HG03439 (cell line): ENCODE results near the gene NFE2.
"Not testable (repeated sequence)": the region's sequence is repeated elsewhere in the genome, so short reads cannot be mapped to it uniquely, and the experiment has no call there.

Experiments used
- ATAC-seq: cut with Tn5 transposase; IDR thresholded peaks from one replicate; pipeline ENCODE4 v1.9.1; 2021; ENCODE audit warnings: mild to moderate bottlenecking, moderate library complexity; ENCODE audit not compliant: unreplicated experiment

The NFE2 gene

DNA sequence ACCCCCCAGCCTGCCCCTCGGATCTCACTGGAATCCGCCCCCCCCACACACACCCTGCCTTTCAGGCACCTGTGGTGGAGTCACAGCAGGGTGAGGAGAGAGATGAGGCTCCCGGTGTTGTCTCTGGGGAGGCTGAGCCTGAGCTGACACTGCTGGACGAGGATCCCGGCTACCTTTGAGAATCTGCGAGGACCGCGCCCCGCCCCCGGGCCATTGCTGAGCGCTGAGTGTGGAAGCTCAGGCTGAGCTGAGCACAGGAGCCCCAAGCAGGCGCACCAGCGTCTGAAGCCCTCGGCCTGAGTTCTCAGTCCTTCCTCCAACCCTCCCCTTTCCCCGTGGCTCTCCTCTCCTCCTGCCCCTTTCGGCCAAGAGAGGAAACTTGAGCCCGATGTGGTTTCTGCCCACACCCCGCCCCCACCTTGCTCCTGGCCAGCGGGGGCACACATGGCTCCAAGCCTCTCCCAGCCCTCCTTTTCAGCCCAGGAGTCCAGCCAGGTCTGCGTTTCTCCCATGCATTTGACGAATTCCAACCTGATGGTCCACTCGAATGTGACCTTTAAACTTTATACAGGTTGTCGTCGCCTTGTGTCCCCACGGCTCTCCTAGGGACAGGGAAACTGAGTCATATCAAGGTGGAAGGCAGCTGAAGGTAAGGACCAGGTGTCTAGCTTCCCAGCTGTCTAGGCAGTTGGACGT is at the start of gene NFE2:
Gene NFE2 (minus strand): TSS at position 284 of the 696 bp plus-strand sequence. CDS start 5,767 bp downstream, outside the sequence.
- no peak for ATAC-seq

DNA sequence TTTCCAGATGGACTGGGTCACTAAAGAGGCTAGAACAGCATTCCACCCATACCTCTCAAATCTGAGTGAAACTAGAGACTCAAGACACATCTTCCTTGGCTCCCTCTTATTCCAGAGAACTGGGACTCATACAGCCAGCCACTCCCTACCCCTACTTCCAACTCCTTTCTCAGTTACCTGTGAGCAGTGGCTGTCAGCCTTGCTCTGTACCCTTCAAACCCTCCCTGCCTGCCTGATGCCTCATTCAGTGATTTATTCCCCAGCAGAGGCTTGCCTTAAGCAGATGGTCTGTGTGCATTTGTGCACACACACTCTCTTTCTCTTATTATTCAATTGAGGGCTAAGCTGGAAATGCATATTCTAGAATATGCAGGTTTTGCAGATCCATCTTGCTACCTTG is 48.9 kb upstream of the NFE2 start:
- ATAC-seq = no peak

DNA sequence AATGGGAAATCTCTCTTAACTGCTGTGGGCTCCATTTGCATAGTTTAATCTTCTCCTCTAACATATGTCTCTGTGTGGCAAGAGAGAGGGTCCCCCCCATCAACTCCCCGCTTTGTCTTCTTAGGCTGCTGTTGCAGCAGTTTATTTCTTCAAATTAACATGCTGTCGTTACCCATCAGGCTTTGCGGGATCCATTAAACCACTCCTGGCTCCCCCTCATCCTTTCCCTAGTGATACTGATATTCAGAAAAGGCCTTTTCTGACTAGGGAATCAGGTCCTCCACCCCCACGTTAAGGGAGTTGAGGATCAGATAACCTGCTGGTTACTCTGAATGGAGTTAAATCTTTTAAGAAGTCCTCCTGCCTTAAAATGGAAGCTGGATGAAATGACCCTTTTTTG is 48.2 kb upstream of the NFE2 start:
- ATAC-seq = no peak

DNA sequence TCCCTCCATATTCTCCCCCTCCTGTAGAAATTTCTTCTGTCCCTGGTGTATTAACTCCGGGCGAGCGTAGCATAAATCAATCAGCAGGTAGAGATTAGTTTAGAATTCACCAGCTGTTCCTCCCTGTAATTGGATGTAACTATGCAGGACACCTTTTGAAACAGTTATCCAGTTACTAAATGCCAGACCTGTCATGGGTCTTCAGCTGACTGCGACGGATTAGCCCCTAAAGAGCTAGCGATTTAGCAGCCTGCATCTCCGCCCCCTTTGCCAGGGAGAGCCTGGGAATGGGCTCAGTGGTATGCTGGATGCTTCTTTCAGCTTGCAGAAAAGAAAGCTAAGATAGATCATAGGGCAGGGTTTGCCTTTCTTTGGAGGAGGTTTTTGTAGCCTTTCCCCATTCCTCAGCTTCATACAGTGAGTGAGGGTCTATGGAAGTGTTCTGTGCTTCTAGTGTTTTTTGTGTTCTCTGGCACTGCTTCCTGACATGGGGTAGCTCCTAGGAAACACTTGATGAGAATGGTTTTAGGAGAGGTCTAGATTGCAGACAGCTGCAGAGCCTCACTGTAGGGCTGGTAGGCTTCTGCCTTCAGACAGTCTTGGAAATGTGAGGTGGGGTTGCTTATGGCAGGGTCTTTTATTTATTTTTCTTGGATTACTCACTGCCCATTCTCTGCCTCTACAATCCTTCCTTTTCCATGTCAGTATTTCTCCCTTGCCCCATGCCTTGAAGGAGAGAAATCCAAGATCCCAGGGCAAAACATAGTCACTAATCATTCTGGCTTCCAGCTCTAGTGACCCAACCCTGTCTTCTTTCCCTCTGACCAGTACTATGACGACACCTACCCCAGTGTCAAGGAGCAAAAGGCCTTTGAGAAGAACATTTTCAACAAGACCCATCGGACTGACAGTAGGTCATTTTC is 40.8 kb upstream of the NFE2 start:
- no peak for ATAC-seq

DNA sequence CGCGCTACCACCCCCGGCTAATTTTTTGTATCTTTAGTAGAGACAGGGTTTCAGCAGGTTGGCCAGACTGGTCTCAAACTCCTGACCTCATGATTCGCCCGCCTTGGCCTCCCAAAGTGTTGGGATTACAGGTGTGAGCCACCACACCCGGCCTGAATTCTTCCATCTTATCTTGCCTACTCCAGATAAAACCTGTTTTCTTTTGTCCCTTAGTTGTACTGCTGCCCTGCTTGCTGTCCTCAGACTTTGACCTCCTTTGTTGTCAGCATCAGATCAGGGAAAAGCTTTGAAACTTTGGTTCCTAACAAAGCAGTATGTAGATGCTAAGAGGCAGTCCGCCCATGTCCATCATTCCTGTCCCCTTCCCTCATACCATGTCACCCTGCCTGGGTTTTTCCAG is 40.0 kb upstream of the NFE2 start:
- no peak for ATAC-seq

DNA sequence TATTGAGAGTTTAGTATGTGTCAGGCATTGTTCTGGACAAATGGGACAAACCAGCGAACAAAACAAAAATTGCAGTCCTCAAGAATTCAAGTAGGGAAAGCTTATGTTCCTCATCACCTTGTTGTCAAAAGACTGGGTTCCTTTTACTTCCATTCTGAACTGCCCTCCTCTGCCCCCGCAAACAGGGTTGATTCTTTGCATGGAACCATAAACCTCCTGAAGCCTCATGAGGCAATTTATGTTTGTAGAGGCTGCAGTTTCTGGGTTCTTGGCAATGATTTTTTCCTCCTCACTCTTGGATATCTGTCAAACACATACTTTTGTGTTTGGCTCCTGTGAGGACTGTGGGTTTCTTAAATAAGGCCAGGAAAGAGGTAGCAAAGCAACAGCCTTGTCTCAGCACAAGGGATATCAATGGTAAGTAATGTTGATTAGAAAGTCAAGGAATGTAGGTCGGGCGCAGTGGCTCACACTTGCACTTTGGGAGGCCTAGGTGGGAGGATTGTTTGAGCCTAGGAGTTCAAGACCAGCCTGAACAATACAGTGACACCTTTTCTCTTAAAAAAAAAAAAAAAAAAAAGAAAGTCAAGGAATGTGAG is 38.0 kb upstream of the NFE2 start:
- no peak for ATAC-seq

DNA sequence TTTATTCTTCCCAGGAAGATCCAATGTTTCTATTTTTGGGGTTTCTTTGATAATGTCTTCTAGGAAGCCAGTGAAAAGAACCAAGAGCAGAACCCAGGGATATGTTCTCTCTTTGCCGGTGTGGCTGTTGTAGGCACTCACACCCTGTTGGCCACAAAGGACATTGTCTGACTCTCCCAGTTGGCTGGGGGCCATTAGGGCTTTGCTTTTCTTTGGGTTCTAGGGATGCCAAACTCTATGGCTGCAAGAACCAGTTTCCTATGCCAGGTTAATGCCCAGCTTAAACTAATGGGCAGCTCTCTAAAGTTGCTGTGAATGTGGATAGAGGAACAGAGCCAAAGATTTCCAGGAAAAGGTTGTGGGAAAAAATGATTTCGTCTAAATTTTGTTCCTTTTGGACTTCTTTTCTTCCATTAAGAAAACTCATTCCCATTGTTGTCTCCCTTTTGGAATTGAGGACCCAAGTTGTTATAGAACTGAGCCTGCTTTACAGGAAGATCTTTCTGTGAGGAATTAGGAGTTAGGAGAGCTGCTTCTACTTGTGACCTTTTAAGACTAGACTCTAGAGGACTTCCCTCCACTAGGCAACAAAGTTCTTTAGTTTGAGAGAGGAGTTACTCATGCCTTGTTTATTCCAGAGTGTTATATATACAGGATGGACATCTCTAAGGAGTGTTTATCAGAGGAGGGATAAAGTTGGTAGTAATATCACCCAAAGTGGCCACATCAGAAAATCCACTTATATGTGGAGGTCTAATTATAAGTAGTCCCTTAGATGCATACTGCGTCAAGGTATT is 37.2 kb upstream of the NFE2 start:
- no peak for ATAC-seq

DNA sequence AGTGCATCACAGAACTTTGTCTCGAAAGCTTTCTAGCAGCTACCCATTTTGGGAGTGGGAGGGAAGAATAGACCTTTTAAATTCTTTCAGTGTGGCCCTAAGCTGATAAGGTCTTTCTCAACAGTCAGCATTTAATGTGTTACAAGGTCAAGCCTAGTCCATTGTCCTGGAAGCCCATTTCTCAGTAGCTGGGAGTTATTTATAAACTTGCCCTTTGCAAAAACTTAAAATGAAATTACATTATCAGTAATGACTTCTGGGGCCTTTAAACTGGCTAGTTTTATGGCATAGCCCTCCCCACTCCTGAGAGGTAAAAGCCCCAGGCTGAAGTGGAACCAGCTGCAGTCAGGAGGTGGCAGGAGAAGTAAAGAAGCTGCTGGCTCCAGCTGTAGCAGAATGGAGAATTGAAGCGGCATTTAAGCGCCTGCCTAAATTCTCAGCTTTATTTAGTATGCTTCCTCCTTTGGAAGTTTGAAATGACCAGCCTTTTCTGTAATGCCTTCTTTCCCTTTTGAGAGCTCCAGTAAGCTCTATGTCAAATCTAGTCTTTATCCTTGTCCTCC is 36.5 kb upstream of the NFE2 start:
- no peak for ATAC-seq

DNA sequence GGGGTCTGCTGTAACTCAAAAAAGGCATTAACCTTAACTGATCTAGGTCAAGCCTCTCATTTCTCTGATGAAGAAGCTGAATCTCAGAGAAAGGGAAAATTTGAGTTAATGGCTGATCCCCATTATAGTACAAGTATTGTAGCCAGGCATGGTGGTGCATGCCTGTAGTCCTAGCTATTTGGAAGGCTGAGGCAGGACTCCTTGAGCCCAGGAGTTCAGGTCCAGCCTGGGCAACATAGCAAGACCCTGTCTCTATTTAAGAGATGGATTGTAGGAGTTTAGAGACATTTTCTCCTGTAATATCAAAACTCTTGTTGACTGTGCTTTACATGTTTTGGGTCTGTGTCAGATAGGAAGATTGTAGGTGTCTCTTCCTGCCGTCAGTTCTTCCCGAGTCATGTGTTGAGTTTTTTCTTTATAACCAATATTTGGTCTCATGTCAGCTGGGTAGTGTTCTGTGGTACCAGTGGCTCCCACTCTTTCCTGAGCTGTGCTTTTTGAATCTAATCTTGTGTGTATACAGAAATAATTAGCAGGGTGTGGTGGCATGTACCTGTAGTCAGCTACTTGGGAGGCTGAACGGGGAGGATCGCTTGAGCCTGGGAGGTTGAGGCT is 32.7 kb upstream of the NFE2 start:
- no peak for ATAC-seq

DNA sequence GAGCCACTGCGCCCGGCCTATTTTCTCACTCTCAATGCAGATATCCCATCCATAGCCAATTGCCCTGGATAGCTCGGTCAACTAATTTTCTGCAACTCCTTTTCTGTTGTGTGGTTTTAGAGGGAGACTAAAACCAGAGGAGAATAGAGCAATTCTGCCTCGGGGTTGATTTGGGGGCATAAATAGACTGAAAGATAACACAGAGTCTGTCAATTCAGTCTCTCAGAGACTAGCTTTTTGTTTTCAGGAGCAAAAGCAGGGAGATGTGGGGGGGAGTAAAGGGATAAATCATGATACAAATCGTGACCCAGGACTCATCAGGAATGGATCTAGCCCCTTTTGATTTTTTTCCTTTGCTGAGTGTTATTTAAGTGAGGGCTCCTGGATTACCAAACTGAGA is 30.6 kb upstream of the NFE2 start:
- no peak for ATAC-seq

DNA sequence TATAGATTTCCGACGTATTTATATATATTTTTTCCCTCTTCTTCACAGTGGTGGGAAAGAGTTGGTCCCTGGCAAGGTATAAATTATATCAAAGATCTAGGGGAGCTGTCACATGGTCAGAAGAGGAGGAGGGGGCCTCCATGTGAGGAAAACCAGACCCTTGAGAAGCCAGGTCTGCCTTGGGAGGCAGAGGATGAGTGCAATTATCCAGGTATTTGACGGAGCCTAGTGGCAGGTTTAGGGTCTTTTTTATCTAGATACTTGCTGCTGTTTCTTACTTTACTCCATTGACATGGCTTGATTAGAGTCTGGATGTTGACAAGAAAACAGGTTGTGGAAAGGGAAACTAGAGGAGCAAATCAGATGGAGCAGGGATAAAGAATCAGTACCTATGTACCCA is 29.6 kb upstream of the NFE2 start:
- ATAC-seq = no peak

DNA sequence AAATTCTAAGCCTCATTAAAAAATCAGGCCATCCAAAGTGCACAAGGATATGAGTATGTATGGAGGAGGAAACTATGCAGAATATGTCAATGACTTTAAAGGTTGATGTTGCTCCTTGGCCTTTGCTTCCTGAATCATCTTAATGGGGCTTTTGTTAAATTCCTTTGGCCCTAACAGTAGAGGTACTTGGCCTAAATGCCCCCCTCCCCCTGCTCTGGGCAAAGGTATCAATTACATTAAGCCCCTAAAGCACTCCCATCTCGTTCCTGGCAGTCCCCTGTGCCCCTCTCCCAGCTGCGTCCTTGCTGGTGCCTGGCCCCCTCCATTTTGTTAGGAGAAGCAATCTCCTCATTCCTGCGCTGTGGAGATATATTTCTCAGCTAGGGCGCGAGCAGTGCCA is 28.9 kb upstream of the NFE2 start:
- no peak for ATAC-seq

DNA sequence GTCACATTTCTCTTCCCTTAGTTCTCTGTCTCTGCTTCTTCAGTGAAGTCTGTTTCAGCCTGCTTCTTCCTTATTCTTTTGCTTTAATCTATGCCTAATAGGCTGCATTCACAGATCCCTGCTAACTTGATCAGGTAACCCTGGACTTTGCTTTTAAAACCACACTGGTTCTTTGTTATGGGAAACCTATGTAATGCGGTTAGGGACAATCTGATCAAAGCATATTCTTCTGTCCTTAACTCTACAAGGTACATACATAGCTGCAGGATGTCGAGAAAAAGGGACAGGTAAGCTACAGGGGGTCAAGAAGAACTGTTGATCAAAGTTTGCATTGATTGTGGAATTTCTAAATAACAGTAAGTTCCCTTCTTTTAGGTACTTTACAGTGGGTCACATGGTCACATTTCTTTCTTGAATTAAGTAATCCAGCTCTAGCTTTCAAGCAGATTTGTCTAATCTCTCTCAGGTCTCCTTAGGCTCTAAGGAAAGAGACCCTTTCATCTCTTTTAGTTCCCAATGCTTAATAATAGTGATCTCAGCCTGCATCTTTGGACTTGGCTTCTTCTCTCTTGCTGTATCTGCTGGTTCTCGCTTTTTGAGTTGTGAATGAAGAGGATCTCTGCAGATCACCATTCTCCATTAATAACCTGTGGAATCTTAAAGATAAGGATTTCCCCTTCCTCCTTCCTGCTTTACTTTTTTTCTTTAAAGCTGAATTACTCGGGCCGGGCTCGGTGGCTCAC is 28.0 kb upstream of the NFE2 start:
- ATAC-seq = no peak

DNA sequence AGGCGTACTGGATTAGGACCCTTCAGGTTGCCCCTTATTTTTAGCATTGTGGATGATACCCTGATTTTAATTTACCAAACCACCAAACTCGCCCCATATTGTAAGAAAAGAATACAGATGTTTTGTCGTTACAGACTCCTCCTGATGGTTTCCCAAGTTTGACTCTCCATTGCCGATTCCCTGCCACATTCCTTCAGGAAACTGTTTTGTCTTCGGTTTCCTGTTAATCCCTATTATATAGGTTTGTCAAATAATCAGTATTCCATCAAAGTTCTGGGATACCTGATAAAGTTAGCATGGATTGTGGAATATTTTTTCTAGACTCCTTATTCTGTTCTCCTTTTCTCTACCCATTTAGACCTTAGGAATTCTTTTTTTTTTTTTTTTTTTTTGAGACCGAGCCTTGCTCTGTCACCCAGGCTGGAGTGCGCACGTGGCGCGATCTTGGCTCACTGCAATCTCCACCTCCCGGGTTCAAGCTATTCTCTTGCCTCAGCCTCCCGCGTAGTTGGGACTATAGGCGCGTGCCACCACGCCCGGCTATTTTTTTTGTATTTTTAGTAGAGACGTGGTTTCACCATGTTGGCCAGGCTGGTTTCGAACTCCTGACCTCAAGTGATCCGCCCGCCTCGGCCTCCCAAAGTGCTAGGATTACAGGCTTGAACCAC is 24.8 kb upstream of the NFE2 start:
- ATAC-seq = not testable (repeated sequence)

DNA sequence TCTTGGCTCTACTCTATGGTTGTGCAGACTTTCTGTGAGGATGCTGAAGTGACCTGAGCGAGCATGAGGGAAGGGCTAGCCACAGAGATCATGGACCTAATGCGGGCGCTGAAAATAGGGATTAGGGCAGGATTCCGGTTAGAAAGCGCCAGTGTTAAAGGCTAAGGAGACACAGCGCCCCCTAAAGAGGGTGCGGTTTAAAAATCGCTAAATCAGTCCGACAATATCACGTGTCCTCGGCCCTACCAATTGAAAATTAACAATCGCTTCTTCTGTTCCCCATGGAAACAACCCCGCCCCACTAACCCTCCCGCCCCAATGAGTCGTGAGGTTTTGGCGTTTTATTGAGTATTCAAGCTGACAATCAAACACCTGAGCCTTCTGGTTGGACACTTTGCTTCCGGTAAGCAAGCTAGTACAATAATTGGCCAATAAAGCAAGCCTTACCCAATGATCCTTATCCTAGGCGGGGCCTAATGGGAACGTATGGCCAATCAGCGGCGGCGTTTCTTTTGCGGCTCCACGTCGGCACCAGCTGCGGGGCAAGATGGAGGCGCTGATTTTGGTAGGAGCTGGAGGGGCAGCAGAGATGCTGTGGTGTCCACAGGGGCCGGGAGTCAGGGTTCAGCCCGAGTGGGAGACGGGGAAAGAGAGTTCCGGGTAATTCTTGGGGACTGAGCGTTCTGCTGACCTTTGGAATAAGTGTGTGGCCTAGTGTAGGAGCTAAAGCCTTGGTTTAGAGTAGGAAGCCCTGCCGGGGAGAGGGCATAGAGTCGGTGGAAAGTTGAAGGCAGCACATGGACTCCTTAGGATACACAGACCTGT is 24.0 kb upstream of the NFE2 start, which contains the start of gene COPZ1:
Gene COPZ1 (plus strand): TSS at position 515 of the 825 bp plus-strand sequence. CDS start 33 bp downstream, at position 548.
- ATAC-seq = peak; percentile 99

DNA sequence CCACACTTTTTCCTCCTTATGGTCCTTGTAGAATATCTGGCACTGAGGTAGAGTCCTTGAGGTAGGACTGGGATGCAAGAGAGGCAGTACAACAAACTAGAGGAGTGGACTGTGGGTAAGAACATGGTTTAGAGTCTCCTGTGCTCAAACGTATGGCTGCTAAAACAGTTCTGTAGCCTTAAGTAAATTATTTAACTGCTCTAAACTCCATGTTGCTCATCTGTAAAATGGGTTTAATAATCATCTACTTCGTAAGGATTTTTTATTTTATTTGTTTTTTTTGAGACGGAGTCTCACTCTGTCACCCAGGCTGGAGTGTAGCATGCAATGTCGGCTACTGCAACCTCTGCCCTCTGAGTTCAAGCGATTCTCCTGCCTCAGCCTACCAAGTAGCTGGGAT is 20.5 kb upstream of the NFE2 start:
- no peak for ATAC-seq

DNA sequence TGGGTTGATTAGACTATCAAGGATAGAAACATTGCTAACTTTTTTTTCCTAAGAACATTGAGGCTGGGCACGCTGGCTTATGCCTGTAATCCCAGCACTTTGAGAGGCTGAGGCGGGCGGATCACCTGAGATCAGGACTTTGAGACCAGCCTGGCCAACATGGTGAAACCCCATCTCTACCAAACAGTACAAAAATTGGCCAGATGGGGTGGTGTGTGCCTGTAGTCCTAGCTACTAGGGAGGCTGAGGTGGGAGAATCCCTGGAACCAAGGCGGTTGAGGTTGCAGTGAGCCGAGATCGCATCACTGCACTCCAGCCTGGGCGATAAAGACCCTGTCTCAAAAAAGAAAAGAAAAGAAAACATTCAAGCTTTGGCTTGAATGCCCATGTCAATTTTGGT is 11.5 kb upstream of the NFE2 start:
- ATAC-seq = not testable (repeated sequence)

DNA sequence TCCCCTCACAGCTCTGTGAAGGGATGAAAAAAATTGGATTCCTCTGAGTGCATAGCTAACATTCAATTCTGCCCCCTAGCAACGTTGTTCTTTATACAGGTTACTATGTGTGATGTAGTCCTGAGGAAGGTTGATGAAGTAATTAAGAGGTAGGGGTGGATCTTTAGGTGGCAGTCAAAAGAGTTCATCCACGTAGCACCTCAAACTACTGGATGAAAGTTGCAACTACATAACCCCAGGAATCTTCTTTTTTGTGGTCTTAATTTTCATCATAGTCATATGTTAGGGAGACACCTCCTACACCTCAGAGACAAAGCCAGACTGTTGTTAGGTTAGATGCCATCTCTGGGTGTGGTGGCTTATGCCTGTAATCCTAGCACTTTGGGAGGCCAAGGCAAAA is 10.2 kb upstream of the NFE2 start:
- ATAC-seq = no peak
